Suppressor macrophage treated with lipopolysaccharide for 4 hours (primary cell): ENCODE data around the gene ITLN2.
A peak's percentile ranks its signal among the peaks of the same experiment; 100 is the strongest.
"Not testable (repeated sequence)": the region's sequence is repeated elsewhere in the genome, so short reads cannot be mapped to it uniquely, and the experiment has no call there.

Experiments used
- DNase-seq: peaks from one replicate; pipeline ENCODE4 v3.0.0-alpha.2; 2020

Gene ITLN2

DNA sequence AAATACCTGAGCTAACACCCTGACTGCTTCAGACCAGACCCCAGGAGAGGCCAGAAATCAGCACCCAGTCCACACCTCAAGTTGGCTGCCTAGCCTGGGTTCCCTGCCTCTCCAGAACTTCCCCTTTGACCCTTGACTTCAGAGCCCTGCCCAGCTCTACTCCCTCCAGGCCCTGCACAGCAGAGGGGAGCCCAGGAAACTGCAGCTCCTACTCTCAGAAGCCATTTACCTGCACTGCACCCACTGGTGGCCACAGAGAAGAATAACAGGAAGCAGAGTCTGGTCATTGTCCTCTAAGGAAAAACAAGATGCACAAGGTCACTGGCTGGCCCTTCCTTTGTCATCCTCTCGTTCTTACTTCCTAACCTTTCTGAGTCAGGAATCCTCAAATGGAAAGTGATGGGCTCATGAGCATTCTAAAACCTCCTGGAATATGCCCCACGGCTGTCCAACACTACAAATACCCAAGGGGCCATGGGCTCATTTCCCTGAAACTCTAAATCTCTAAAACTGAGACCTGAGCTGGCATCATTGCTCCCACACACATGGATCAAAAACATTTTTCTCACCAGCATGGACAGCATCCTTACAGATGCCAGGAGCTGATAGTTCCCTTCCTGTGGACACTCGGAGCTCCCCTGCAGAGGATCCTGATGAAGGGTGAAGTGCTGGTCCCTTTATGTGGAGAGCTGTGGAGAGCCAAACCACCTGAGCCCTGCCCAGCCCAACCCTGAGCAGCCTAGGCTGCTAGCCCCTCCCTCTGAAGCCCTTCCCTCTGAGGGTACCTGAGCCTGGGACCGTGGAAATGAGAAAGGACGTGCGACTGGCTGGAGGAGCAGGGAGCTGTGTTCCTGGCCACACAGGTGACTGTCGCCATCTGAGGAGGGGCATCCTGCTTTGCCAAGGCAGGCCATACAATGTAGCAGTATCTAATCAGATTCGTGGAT, at the start of gene ITLN2:
Gene ITLN2 (minus strand): TSS at position 652 of the 947 bp plus-strand sequence. CDS start 68 bp downstream, at position 584.
- DNase-seq = peak; percentile 64

DNA sequence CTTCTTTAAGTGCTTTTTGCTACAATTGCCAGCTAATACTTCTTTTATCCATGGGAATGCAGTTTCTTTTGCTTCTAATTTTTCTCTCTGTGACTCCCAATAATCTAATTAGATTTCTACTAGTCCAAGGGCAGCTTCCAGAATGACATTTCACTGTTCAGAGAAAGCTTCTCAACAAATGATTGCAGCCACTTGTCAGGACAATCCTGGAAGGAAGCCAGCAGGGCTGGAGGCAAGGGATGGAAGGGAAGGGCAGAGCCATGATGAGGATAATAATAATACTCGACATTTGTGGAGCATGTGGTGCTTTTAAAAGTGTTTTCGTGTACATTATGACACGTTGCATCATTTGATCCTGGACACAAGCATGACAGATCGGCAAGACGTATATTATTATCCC, 46.9 kb upstream of the ITLN2 start:
- DNase-seq = no peak

DNA sequence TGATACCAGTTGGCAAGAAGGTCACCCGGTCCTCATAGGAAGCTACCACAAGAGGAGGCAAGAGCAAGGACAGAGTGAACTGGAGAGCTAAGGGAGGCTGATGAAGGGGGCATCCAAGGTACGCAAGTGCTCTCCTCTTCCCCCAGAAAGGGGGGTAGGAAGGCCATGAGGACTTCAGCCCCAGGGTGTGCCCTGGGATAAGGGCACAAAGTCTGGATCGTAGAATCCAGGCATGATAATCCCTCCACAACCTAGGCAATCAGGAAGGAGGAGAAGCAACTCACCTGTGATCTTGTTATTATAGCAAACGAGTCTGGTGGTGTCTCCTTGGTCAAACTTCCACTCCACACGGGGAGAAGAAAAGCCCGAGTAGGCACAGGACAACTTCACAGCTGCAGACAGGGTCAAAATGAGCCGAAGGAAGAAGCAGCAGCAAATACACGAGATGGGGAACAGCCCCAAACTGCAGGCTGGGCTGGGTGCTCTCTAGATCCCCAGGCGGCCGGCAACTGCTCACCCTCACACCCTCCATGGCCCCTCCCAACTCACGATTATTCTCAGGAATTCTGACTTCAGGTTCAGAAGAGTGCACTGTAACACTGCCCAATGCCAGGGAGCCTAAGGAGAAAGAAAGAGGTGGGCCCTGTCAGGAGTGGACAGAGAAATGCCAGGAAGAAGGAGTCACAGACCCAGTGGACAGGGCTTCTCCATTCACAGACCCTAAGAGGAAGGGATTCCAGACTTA, 46.3 kb upstream of the ITLN2 start:
- no peak for DNase-seq

DNA sequence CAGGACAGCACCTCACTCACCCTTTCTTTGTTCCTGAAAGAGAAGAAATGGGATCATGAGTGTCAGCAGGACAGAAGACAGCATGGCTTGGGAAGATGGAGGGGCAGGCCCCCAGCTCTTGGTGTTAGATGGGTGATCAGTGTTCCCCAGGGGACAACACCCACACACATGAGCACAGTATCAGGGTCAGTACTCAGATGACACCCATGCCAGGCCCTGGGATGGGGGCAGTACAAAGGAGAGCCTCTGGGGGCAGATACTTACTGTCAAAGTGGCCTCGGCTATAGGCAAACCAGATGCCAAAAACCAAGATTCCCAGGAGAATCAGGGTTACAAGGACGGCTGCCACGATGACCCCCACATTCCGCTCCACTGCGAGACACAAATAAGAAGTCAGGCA, 44.8 kb upstream of the ITLN2 start:
- DNase-seq = no peak

DNA sequence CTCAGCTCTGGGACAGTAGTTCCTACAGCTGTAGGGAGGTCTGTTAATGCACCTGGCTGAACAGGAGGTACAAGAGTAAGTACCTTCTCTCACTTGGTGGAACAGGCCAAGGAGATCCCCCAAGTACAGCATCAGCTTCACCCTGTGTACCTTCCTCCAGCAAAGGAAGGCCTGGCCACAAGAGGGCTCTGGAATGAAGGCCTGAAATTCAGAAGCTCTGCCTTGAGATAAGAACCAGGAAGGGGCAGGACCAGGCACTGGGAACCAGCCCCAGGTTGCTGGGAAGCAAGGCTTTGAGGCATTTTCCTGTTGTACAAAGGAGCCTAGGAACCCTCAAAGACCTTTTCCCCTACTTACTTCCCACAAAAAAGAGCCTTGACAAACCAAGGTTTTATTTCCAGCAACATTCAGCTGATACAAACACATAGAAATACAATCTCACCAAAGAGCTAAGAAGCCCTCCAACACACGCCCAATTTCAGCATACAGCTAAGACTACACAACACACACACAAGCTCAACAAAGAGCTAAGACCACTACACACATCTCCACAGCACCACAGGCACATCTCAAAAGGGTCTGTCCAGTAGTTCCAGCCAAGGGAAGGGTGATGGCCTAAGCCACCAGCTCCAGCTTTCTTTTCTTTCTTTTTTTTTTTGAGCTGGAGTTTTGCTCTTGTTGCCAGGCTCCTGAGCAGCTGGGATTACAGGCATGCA, 42.9 kb upstream of the ITLN2 start:
- peak; percentile 73 for DNase-seq

DNA sequence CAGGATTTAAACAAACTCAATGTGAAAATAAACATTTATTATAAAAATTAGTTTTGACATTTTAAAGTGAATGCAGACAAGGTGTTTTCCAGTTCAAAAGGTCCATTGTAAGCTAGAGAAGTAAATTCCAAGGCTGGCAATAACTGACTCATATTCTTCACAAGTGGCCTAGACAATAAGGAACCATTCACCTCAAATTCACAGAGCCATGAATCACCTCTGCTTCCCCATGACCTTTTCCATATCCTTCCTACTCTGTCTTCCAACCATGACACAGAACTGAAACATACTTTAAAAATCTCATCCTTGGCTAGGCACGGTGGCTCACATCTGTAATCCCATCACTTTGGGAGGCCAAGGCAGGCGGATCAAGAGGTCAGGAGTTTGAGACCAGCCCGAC, 41.6 kb upstream of the ITLN2 start:
- peak; percentile 73 for DNase-seq

DNA sequence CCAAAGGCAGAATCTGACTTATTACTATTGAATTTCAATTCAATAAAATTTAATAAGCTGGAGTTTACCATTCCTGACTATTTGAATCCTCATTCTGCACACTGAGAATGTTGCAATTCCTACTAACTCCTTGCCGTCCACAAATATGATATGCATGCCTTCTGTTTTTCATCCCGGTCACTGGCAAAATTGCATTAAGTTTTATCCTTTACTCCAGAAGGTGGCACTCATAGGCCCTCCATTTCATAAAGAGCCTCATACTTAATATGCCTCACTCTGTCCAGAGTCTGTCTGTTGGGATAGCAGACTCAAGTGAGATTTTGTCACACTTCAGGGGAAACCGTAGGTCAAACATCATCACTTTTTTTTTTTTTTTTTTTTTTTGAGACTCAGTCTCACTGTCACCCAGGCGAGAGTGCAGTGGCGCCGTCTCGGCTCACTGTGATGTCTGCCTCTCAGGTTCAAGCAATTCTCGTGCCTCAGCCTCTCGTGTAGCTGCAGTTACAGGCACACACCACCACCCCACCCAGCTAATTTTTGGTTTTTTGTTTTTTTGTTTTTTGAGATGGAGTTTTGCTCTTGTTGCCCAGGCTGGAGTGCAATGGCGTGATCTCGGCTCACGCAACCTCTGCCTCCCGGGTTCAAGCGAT, 39.1 kb upstream of the ITLN2 start:
- DNase-seq = peak; percentile 51

DNA sequence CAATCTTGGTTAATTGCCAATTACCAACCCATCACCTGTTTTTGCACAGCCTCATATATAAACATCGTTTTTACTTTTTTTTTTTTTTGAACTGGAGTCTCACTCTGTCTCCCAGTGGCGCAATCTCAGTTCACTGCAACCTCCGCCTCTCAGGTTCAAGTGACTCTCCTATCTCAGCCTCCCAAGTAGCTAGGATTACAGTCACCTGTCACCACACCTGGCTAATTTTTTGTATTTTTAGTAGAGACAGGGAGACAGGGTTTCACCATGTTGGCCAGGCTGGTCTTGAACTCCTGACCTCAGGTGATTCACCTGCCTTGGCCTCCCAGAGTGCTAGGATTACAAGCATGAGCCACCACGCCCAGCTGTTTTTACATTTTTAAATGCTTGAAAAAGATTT, 37.4 kb upstream of the ITLN2 start:
- DNase-seq = not testable (repeated sequence)

DNA sequence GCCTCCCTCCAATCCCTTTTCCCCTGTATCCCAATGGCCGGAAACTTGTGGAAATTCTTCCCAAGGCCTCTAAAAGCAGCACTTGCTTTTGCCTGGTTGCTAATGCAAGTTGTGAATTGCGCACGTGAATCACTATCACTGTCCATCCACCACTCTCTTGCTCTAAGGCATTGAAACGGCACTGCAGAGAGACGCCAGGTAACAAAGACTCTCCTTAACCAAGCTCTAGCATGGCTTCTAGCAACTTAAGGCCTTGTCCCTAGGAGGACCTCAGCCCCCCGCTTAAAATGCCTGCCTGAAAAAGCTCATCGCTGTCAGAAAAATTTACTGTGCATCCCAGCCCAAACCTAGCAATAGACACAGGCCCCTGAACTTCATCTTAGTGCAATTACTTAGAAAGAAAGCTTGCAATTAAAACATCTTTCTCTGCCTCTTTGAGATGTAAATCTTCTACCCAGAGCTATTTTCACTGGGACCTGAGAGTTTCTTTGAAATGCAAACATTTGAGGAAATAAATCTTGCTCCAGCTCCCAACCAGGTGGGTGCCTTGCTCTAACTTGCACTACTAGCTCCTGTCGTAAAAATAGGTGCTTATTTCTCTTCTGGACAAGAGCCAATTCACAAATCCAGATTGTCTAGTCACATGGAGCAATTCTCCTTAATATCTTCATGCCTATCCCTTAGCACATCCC, 32.9 kb upstream of the ITLN2 start:
- no peak for DNase-seq

DNA sequence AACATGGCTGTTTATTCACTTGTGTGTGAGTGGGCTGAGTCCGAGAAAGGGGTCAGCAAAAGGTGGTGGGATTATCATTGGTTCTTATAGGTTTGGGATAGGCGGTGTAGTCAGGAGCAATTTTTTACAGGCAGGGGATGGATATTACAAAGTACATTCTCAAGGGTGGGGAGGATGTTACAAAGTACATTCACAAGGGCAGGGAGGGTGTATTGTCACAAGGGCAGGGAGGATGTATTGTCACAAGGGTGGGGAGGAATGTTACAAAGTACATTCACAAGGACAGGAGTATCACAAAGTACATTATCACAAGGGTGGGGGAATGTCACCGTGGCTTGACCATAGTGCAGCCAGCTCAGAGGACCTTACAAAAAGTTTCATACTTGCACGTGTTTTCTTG, 31.1 kb upstream of the ITLN2 start:
- no peak for DNase-seq

DNA sequence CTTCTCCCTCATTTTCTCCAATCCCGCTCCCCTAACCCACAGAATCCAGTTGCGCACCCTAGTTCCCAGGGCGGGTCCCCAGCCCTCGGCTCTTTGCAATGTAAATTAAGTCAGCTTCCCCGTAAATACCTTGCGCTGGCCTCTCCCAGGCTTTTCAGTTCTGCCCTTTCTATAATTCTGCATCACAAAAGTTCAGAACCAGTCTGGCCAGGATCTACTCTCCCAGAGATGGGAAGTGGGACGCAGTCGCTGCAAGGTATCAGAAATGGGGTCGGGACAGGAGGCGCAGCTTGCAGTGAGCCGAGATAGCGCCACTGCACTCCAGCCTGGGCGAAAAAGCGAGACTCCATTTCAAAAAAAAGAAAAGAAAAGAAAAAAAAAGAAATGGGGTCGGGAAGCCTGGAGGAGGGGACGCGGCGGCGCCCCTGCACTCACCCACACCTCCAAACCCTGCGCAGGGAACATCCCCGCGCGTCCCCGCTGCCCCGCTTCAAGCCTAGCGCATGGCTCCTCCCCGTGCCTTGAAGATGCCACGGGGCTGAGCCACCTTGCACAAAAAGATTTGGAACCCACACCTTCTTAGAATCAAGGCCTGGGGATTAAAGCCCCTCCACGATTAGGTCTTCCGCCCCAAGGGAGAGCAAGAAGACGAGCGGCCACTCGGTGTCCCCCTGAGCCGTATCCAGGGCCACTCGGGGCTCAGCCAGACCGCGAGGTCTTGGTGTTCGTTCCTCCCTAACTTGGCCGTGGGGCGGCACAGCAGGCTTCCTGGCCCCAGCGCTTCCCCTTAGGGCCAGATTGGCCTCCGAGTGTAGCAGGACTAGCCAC, 27.2 kb upstream of the ITLN2 start:
- DNase-seq = peak; percentile 34

DNA sequence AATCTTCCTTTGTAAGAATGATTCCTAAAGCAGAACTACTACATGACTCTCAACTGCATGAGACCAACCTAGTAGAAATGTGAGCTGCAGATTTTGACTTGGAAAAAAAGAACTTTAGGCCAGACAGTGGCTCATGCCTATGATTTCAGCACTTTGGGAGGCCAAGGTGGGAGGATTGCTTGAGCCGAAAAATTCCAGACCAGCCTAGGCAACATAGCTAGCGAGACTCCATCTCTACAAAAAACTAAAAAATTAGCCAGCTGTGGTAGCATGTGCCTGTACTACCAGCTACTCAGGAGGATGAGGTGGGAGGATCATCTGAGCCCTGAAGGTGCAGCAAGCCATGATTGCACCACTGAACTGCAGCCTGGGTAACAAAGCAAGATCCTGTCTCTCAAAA, 24.7 kb upstream of the ITLN2 start:
- DNase-seq = no peak

DNA sequence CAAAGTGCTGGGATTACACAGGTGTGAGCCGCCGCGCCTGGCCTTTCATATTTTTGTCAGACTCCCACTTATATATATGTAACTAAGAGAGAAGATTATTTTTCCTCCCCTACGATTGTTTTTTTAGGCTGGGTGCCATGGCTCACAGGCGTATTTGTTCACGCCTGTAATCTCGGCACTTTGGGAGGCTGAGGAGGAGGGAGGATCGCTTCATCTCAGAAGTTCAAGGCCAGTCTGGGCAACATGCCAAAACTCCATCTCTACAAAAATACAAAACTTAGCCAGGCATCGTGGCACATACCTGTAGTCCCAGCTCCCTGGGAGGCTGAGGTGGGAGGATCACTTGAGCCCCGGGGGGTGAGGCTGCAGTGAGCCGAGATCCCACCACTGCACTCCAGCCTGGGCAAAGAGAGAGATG, 23.9 kb upstream of the ITLN2 start:
- no peak for DNase-seq

DNA sequence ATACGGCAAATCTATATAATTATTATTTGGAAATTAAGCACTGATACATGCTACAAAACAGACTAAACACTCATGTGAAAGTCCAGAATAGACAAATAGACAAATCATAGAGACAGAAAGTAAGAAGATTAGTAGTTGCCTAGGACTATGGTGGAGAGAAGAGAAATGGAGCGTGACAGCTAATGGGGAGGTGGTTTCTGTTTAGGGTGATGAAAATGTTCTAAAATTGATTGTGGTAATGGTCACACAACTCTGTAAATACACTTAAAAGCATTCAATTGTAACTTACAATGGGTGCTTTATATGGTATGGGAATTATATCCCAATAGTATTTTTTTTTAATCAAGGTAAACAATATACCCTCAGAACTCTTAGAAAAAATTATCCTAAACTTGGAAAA, 20.4 kb upstream of the ITLN2 start:
- DNase-seq = no peak

DNA sequence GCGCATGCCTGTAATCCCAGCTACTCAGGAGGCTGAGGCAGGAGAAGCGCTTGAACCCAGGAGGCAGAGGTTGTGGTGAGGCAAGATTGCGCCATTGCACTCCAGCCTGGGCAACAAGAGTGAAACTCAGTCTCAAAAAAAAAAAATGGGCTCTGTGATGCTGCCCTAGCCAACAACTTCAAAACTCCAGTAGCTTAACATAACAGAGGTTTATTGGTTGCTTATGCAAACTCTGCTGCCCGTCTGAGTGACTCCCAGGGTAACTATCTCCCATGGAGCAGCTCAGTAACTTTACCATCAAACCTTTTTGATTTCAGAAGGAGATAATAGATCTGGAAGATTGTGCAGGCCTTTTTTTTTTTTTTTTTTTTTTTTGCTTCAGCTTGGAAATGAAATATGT, 18.9 kb upstream of the ITLN2 start:
- DNase-seq = no peak

DNA sequence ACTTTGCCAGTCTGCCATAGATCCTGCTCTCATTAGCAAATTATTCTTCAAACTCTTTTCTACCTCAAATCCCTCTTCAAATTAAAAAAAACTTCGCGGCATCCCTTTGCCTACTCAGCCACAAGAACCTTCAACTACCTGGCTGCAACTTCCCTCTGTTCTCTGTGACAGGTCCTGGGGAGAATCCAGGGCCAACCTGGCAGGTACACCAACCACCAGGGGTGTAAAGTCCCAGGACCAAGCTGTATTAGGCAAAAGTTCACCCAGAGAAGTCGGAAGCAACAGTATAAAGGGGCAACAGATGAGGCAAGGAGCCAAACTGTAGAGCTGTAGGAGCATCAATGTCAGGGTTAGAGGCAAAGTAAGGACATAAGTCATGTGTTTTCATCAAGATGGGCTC, 18.3 kb upstream of the ITLN2 start:
- DNase-seq = no peak

DNA sequence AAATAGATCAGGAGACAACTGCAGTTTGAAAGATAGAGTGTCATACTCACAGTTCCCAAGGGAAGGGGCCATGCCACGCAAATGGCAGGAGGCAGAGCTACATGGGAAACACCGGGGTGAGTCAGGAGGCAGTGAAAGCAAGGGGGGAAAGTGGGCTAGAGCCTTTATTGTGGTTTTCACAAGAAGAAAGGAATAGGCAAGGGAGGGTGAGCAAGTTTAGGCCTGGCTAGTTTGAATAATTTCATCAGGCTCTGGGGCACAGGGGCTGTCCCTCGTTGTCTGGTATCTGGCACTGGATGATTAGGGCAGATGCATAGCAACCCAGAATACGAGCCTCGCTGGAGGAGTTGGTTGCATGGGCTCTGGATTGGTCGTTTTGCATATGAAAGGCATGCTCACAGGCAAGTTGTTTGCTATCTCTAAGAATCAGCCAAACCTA, 17.0 kb upstream of the ITLN2 start:
- no peak for DNase-seq

DNA sequence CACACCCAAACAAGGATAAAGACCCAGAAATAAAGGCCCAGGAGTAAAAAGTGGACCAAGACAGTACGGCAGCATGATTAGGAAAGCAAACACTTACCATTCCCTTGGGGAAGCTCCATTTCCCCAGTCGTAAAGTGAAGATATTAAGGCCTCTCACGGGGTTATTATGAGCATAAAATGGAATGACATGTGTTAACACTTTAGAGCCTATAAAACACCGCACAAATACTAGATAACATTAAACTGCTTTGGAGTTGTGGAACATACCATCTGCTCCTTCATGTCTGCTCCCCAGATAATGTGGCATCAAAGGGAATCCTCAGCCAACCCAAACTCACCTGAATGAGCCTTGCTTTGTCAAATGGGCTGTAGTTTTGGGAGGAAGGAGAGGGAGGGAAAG, 8.9 kb upstream of the ITLN2 start:
- DNase-seq = no peak

DNA sequence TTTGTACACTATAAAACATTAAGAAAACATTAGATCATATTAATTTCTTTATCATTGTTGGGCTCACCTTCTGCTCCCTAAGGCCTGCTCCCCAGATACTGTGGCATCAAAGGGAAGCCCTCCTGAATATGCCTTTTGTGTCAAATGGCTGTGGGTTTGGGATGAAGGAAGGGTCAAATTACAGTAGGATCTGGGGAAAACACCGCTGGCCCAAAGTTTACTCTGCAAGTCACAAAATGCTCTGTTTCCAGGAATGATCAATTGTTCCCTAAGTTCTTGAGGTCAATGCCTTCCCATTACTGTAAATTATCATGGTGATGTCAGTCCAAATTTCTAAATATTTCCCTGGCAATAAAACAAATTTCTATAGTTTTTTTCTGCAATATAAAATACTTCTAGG, 6.8 kb upstream of the ITLN2 start:
- no peak for DNase-seq

DNA sequence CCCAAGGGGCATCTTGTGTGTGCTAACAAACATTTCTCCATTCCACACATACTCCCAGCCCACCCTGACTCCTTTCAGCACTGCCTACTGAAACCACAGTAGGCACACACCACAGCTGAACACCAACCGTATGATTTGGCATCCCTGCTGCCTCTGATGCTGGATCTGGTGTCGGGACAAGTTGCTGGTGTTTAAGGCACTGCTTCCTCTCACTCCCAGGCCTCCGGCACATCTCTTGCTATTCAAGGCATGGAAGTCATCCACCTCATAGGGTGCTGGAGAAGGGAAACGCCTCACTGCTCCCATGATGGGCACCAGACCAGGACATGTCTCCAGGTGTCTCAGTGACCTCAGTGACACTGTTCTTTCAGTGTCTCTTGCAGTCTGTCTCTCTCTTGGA, 2.4 kb upstream of the ITLN2 start:
- no peak for DNase-seq

DNA sequence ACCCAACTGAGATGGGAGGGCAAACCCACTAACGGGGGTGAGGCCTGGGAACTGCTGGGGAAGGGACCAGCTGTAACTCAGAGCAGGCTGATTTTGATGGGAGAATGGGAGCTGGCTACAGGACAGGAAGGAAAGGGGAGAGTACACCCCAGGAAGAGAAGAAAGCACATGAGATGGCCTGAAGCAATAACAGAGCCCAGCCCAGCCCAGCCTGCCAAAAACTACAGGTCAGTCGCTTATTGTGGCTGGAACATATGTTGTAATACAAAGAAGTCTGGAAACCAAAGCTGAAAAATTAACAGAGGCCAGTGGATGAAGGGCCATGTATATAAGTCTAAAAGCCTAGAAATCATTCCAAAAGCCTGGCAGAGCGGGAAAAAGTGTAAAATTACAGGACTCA, 1.6 kb downstream of the ITLN2 start:
- no peak for DNase-seq
